Bronchial epithelial cell (primary cell): ENCODE results near the gene CNKSR1. TPM values are rescaled to one million over a fixed set of nuclear protein-coding genes. Genes with fewer than 3 reads are reported as not detected.

Experiments
- DNase-seq: peaks from one replicate; pipeline ENCODE4 v3.0.0-alpha.2; 2010; ENCODE audit warnings: low read depth
- FAIRE-seq: peaks from 2 replicates; lab custom pipeline; 2011; peaks lifted over from hg19 to GRCh38; lab: Jason Lieb, UNC
- H3K27me3 ChIP-seq: 2 replicates; pipeline ENCODE4 v1.5.1; 2011; ENCODE audit warnings: low read length; ENCODE audit not compliant: control insufficient read depth, insufficient read depth
- H3K36me3 ChIP-seq: 2 replicates; pipeline ENCODE4 v1.5.1; 2011; ENCODE audit warnings: low read length; ENCODE audit not compliant: control insufficient read depth, insufficient read depth
- H3K4me3 ChIP-seq: 2 replicates; pipeline ENCODE4 v1.5.1; 2011; ENCODE audit warnings: mild to moderate bottlenecking, low read depth, low read length, control low read depth
- total RNA-seq: library from RNA; depleted of rRNA; stranded (reverse); fragments of >200 nt; gene quantifications from 2 replicates; pipeline ENCODE4 v1.2.1, GENCODE V29; 2014
- TF ChIP-seq, protein P1 (sequence below): IDR thresholded peaks from 2 replicates; pipeline ENCODE4 v1.5.1; 2011; ENCODE audit warnings: mild to moderate bottlenecking, moderate library complexity, low read length, control low read depth, inconsistent platforms; ENCODE audit not compliant: insufficient read depth, severe bottlenecking

The CNKSR1 gene
- total RNA-seq, 1 donor from 2014 or later, result 15.8 TPM

GRCh38 chr1:26168410-26169197, 8.7 kb upstream of the CNKSR1 start, which contains the start of gene C1orf232:
Gene C1orf232, minus strand, starts transcription at chr1:26168963. Its CDS starts 464 bp downstream, at chr1:26168499.
- H3K27me3 ChIP-seq, result peaks cover 4% of the 10 kb centered on the region
- H3K4me3 ChIP-seq, result peak within 1 kb of the TSS; percentile 78
- TF ChIP-seq, protein P1, sequence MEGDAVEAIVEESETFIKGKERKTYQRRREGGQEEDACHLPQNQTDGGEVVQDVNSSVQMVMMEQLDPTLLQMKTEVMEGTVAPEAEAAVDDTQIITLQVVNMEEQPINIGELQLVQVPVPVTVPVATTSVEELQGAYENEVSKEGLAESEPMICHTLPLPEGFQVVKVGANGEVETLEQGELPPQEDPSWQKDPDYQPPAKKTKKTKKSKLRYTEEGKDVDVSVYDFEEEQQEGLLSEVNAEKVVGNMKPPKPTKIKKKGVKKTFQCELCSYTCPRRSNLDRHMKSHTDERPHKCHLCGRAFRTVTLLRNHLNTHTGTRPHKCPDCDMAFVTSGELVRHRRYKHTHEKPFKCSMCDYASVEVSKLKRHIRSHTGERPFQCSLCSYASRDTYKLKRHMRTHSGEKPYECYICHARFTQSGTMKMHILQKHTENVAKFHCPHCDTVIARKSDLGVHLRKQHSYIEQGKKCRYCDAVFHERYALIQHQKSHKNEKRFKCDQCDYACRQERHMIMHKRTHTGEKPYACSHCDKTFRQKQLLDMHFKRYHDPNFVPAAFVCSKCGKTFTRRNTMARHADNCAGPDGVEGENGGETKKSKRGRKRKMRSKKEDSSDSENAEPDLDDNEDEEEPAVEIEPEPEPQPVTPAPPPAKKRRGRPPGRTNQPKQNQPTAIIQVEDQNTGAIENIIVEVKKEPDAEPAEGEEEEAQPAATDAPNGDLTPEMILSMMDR, result no peak
- FAIRE-seq (no peak), DNase-seq (no peak)
- H3K36me3 ChIP-seq, result peaks cover 9% of the 10 kb centered on the region

GRCh38 chr1:26169198-26169554, 8.1 kb upstream of the CNKSR1 start:
- H3K4me3 ChIP-seq, result no peak overlapping the region
- peaks cover 9% of the 10 kb centered on the region for H3K36me3 ChIP-seq
- TF ChIP-seq, protein P1, result no peak
- H3K27me3 ChIP-seq, result peaks cover 4% of the 10 kb centered on the region
- FAIRE-seq (no peak), DNase-seq (no peak)

GRCh38 chr1:26169669-26170471, 7.4 kb upstream of the CNKSR1 start, which contains the start of gene ZNF593:
Gene ZNF593, plus strand, starts transcription at chr1:26169908. Its CDS starts 76 bp downstream, at chr1:26169984.
- Histone ChIP-seq H3K36me3 (peaks cover 9% of the 10 kb centered on the region), H3K27me3 (peaks cover 2% of the 10 kb centered on the region), H3K4me3 (peak within 1 kb of the TSS; percentile 78)
- no peak for FAIRE-seq
- TF ChIP-seq, protein P1, result peak; percentile 97
- DNase-seq, result peak; percentile 72

- TF ChIP-seq, protein P1, result no peak
- FAIRE-seq (no peak), DNase-seq (no peak)
- Histone ChIP-seq H3K4me3 (peak overlapping the region; percentile 78), H3K36me3 (peaks cover 9% of the 10 kb centered on the region), H3K27me3 (no peaks in the 10 kb centered on the region)
These were observed 6.8 kb upstream of the CNKSR1 start for GRCh38 chr1:26170472-26170821.

DNA sequence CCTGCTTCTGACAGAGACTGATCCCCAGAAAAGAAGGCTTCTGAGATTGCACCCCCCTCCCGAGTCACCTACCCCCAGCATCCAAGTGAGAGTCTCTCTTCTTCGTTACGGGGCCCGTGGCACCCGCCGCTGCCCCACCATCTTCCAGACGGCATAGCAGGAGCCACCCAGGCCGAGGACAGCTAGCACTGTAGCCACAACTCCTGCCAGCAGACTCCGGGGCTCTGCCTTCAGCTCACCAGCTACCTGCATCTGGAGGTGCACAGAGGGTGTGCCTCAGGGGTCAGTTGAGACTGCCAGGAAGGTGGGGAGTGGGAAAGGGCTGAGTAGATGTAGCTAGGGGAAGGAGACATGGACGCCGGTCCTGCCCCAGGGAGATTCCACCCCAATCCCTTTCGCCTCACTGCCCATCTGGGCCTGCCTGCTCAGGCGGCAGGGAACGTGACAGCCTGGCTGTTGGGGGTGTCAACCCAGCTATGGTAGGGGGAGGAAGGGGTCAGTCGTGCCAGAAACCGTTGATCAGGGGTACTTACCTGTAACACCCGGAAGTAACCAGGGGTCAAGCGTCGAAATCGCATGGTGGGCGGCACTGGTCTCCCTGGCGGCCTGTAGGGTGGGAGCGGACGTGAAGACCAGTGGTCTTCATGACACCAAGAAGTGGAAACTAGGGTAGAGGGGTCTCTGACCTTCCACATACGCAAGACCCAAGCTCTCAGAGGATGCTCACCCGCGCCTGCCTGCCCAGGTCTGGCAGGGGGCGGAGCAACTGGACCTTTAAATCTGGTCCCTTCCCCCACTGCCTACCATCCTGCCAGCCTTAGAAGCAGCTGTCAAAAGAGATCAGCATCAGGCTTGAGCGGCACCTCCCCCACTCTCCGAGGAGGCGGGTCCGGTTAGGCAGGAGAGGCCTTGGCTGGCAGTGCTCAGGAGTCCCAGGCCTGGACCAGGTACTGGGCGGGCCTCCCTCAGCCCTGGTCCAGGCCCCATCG, 5.9 kb upstream of the CNKSR1 start, which contains the start of gene ZNF593OS:
TSS of gene ZNF593OS (minus strand) at position 749 of the 989 bp plus-strand sequence. CDS start at position 578, 171 bp downstream.
- DNase-seq (no peak), FAIRE-seq (no peak)
- Histone ChIP-seq H3K36me3 (peaks cover 9% of the 10 kb centered on the region), H3K27me3 (no peaks in the 10 kb centered on the region), H3K4me3 (peak within 1 kb of the TSS; percentile 78)
- TF ChIP-seq, protein P1, result no peak
